ENCODE measurements around the gene PRKAA1. TPM values are rescaled to one million over a fixed set of nuclear protein-coding genes. Genes with fewer than 3 reads are reported as not detected.

PRKAA1 gene
- 53.3 TPM for total RNA-seq

DNA sequence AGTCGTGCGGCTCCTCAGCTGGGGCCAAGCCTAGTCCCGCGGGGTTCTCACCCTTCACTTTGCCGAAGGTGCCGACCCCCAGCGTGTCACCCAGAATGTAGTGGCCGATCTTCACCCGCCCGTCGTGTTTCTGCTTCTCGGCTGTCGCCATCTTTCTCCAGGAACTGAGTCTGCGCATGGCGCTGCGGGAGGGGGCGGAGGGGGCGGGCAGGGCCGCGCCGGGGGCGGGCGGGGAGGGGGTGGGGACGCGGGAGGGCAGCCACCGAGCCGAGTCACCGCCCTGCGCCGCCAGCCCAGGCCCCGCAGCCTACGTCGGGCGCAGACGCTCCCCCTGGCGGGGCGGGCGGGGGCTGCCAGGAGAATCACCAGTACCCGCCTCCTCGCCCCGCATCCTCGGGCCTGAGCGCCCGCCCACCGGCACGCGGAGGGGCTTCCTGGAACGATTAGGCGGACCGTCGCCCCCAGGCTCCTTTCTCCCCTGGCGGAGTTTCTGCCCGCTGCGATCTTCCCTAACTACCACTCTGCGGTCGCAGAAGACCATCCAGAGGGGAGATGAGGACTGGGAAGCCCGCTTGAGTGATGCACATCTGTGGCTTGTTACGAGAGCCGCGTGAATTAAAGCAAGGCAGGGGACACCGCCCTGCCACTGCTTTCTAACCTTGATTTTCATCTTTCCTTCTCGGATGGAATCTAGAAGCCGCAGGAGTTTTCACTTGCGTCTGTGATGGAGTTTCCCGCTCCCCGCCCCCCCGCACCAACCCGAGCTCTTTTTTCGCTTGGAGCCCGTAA, at the start of gene PRKAA1:
Gene PRKAA1 (minus strand): TSS at position 363 of the 789 bp plus-strand sequence. CDS start 185 bp downstream, at position 178.
- DNase-seq: peak; percentile 89

DNA sequence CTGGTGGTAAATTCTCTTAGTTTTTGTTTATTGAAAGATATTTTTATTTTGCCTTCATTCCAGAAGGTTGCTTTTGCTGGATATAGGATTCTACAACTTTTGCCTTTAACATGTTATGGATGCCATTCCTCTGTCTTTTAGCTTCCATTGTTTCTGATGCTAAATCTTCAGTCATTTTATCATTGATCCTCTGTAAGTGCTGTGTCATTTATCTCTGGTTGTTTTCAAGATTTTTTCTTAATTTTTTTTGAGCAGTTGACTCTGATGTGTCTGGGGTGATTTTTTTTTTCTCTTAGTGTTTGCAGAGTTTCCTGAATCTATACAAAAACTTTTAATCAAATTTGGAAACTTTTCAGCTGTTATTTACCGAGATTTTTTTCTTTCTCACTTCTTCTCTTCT, 49.4 kb upstream of the PRKAA1 start:
- no peak for DNase-seq

DNA sequence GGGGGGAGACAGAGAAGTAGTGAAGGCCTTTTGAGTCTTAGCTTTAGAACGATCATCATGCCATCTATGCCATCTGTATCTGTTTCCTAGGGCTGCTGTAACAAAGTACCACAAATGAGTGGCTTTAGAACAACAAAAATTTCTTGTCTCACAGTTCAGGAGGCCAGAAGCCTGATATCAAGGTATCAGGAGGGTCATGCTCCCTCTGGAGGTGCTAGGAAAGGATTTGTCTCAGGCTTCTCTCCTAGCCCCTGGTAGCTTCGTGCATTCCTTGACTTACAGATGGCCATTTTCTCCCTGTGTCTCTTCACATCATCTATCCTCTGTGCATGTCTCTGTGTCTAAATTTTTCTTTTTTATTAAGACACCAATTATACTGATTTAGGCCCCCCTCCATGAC, 48.2 kb upstream of the PRKAA1 start:
- DNase-seq: no peak

DNA sequence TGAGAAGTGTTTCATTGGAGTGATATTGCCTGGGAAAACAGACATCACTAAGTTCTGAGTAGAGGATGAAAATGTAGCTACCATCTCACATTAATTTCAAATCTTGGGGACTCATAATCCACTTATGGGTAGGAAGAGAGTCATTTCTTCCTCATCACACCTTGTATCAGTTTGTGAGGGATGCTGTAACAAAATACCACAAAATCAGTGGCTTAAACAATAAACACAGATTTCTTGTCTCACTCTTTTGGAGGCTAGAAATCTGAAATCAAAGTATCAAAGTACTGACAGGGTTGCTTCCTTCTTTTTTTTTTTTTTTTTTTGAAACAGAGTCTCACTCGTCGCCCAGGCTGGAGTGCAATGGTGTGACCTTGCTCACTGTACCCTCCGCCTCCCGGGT, 46.4 kb upstream of the PRKAA1 start:
- DNase-seq: no peak

DNA sequence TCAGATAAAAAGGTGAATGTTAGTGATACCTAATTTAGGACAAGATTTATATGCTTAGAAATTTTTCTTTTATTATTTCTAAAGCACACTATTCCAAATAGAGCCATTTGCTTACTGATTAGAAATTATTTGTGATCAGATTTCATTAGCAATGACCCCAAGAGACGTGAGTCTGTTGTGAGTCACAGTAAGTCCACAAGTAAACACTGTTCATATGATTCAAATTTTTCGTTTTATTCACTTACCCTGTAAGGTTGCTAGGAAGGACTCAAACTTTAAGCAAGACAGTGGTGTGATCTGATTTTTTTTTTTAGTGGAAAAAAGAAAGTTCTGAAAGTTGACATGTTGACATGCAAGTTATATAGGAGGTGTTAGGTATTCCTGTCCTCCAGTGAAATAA, 44.2 kb upstream of the PRKAA1 start:
- DNase-seq: no peak

DNA sequence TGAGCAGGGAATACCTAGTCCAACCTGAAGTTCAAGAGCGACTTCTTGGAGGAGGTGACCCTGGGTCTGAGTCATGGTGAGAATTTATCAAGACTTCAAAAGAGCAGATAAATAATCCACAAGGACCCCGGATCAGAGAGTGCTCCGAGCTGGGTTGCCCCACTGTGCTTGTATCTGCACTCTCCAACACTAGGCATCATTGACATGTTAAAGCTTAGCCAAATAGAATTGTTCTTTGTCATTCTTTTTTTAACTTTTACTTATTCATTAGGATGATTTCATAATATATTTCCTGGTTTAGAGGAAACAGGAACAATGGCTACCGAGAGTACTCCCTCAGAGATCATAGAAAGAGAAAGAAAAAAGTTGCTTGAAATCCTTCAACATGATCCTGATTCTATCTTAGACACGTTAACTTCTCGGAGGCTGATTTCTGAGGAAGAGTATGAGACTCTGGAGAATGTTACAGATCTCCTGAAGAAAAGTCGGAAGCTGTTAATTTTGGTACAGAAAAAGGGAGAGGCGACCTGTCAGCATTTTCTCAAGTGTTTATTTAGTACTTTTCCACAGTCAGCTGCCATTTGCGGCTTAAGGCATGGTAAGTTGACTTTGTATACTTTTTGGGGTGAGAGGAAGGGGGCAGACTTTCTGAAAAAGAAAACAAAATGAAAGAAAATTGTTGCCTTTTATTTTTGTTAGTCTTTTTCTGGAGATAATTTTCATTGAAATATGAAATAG, 43.1 kb upstream of the PRKAA1 start, which contains the start of gene CARD6:
Gene CARD6 (plus strand): TSS at position 300 of the 738 bp plus-strand sequence. CDS start 16 bp downstream, at position 316.
- no peak for DNase-seq

DNA sequence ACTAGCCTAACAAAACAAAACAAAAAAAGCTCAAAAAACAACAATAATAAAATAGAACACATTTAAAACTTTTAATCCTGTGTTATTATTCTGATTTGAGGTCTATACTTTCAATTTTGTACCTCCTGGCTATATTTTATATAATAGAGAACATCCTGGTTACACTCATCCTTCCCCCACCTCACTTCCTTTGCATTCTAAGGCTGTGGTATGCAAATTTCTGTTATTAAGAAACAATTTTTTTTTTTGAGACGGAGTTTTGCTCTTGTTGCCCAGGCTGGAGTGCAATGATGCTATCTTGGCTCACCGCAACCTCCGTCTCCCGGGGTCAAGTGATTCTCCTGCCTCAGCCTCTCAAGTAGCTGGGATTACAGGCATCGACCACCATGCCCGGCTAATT, 39.9 kb upstream of the PRKAA1 start:
- DNase-seq: no peak

DNA sequence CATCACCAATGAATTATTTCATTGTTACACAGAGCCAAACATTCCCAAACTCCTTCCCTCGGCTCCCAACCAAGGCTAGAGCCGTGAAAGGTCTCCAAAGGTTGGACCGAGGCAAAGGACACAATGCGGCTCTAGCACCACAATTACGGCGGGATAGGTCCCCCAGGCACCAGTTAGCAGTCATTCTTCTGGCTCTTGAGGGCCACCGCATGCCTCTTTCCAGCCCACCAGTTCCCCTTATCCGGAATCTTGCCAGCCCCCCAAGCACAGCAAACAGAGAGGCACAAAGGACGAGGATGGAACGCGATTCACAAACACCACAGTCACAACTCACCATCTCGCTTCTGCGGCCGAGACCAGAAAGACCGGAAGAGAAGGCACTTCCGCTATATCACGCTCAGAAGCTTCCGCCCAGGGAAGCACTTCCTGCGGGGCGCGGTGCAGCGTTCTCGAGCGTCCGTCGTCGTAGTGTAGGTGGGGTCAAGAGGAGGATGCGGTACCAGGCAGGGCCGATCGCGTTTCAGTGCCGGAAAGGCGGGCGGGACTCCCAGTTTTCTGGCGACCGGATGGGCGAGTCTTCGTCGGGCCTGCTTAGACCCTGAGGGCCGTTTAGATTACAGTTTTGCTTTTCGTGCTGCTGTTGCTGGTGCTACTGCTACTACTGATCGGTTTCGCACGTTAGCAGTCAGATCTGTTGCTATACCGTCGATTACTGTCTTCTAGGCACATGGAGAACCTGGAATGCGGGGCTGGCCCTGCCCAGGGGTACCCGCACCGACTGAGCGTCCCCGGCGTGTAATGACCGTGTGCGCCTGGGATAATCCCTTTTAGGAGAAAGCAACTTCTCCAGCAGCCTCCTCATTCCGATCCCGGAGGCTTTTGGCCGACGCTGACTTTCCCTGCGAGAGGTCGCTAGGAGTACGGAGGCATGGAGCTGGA, 36.9 kb upstream of the PRKAA1 start, which contains the start of gene RPL37:
Gene RPL37 (minus strand): TSS at position 374 of the 939 bp plus-strand sequence. CDS start 37 bp downstream, at position 337.
- DNase-seq: peak; percentile 95

DNA sequence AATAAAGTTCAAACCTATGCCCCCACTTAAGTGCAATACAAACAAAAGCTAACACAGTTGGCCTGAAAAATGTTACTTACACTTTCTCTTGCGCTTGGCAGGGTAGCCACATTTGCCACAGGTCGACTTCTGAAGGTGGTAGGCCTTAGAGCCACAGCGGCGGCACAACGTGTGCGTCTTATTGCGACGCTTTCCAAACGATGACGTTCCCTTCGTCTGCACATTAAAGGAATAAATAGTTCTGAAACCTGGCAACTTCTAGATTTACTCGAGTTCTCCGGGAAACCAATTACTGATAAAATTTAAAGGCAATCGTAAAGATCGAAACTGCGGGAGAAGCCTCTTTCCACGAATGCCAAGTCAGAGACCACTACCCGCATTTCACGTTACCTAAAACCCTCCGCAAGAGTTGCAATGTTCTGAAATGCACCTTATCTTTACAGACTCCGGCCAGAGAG, 36.2 kb upstream of the PRKAA1 start:
- peak; percentile 60 for DNase-seq

DNA sequence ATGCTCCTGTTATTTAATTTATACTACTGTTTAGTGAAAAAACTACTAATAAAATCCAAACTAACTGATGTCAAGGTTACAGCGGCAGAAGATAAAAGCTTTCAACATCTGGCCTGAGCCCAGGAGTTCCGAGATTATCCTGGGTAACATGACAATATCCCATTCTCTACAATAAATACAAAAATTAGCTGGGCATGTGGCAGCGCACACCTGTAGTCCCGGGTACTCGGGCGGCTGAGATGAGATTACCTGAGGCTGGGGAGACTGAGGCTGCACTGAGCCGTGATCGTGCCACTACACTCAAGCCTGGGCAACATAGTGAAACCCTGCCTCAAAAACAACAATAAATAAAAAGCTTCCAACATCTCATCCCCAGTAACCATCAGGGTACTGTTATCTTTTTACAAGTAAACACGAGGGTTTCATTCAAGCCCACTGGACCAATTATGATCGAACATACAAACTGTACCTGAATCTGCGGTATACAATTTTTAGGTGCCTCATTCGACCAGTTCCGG, 35.6 kb upstream of the PRKAA1 start:
- no peak for DNase-seq

DNA sequence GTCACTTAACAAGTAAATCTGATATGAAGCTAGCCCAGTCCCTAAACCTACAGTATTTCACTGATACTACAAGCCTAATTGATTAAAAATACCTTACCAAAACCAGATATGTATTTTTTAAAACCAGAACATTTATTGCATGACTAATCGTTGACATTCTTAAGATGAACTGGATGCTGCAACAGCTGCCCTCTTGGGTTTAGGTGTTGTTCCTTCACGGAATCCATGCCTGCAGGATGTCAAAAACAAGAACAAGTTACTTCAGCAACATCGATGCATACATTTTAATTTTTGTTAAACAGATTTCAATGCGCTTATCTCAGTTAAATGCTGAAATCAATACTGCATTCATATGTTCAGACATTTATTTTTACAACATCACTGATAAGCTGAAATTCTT, 34.2 kb upstream of the PRKAA1 start:
- DNase-seq: no peak

DNA sequence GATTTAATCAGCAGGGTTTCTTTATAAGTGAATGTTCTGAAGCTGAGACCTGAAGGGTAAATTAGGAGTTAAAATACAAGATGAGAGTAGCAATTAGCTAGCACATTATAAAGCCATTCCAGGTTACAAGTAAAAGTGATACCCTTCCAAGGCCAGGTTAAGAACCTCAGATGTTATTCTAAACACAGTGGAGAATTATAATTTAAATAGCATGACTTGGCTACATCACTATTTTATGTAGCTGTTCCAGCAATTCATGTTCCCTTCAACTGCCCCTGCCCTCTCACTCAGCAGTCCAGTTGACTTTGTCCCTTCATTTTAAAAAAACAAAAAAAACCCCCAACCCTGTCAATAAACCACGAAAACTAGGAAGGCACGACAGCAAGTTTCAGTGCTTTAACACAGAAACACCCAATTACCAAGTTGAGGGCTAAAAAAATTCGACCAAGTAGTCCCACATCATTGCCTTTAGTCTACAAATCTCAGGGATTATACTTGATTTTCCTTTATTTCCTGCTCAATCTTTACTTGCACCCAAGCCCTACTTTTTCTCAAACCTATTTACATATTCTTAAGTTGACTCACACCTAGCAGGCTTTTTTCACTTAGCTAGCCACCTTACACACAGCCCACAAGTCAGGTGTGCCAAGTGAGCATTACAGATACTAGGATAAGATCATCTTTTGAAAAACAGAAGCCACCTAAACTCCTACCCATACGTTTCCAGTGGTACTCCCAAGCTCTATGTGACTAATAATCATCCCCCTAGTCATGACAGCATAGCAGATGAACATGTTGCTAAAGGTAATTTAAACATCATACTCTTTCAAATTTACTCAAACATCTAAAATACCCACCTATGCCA, 33.4 kb upstream of the PRKAA1 start:
- DNase-seq: no peak

DNA sequence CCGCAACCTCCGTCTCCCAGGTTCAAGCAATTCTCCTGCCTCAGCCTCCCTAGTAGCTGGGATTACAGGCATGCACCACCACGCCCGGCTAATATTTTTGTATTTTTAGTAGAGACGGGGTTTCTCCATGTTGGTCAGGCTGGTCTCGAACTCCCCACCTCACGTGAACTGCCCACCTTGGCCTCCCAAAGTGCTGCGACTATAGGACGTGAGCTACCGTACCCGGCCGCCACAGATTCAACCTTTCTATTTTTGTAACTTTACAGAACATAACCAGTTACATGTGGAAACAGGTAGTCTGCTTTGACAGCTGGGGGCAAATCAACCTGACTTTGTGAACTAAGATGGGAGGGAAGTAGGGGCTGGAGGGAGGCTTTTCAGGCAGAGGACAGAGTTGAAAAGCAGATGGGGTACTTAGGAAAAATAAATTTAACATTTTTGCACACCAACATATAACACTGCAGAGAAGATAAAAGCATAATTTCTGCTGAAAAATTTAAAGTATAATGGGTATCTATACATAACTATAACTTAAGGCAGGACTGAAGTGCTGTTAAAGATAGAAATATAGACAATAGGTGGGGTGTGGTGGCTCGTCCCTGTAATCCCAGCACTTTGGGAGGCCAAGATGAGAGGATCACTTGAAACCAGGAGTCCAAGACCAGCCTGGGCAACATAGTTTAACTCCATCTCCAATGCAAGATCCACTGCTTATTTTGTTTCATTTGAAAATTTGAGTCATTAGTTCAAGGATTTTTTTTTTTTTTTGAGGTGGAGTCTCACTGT, 31.8 kb upstream of the PRKAA1 start:
- DNase-seq: no peak

DNA sequence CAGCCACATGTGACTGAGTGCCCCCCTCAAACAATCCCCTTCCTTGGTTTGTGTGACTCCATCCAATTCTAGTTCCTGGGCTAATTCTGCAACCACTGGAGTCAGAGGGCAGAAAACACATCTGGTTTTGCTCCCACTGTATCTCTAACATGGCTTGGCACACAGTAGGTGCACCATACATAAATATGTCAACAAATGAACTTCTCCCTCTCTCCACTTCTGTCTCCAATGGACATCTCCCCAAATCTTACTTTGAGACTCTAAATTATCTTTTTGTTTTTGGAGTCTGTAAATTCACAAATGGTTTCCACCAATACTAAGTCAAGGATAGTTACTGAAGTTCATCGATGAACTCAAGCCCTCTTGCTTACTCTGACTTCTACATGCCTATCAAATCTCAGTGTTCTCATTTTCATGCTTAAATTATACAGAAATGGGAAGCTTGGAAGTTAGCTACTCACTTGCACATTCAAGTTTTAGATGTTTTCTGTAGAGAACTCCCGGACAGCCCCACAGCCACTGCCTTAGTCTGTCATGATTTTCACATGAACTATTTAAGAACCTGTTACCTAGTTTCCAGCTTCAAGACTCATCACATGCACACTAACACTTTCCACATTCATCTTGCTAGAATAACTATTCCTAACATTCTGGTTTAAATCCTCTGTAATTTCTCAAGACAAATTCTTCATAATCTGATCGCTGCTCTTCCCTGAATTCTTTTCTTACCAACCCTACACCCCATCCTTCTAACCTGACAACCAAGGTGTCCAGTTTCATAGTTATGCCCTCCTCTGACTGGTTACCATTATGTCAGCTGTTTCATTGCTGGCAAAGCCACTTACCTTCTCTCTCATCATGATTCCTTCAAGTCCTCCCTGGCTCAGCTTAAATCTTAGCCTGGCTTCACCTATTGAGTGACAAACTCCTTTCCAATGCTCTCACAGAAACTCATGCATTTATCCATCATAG, 30.8 kb upstream of the PRKAA1 start:
- no peak for DNase-seq

DNA sequence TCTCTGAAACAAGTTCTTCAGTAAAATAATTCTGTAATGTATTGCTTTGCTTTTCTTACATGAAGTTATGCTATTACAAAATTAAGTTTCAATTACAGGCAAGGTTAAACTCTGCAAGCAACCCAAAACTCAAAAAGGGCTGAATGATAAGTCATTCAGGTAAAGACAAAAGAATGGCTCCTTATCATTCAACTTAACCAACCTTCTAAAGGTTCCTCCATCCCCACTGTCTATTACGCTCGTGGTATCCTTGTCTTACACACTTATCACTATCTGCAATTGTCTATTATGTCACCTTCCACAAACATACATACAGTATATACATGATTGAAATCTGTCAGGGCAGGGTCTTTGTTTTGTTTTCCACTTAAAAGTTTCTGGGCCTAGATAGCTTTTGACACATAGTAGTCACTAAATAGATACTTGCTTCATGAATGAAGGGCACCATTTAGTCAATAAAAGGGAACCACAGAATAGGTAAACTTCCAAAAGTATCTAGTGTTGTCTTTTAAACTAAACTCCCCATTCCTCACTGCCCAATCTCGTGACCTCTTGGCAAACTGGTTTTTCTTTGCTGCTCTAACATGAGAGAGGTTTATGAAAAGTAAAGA, 30.0 kb upstream of the PRKAA1 start:
- no peak for DNase-seq

DNA sequence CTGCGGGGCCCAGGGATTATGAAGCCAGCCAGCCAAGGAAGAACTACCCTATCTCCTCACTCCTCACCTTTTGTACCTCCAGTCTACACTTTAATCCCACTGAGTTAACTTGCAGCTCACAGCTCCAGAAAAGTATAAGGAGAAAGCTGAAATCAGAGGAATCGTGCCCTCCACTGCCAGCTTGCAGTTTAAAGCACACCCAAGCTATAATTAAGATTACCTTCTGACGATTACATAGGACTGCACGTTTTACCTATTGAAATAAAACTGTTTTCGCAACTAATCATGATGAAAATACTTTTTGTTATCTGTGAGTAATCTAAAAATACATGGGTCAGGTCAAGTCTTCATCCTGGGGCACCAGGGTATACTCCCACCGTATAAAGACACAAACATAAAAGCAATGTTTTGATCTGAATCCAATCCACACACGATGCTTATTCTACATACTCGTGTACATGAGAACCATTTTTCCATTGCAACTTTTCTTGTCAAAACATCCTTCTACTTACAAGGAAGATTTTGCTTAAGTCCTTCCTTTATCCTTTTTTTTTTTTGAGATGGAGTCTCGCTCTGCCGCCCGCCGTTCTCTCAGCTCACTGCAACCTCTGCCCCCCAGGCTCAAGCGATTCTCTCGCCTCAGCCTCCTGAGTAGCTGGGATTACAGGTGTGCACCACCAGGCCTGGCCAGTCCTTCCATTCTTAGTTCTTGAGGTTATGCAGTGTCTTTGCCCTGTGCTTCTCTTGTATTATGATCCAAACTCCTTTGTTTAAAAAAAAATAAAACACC, 29.2 kb upstream of the PRKAA1 start:
- no peak for DNase-seq

DNA sequence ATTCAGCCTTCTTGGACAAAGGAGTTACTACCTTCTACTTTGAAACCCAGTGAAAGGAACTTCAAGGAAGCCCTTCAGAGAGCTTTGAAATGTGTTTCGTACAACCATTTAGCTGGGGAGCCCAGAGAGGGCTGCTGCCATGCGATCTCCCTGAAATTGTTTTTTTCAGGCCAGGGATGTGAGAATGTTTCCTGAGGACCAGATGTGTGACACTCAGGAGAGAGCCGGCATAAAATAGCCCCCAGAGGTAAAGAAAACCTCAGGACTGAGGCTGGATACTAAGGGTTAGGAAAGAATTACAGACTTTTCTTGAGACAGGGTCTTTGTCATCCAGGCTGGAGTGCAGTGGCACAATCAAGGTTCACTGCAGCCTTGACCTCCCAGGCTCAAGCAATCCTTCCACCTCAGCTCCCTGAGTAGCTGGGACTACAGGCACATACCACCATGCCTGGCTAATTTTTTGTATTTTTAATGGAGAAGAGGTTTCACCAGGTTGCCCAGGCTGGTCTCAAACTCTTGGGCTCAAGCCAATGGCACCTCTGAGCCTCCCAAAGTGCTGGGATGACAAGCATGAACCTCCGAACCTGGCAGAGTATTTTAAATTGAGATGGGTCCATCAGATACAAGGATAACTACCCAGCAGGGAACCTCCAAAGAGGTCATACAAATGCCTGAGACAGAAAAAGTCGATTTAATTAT, 28.5 kb upstream of the PRKAA1 start:
- no peak for DNase-seq

All from skin of body (tissue), 2 donors.